GM12874 (cell line): ENCODE measurements around the gene CACTIN.
A peak's percentile ranks its signal among the peaks of the same experiment; 100 is the strongest.

Experiments used
- TF ChIP-seq, protein P1 (sequence below): IDR thresholded peaks from 2 replicates; pipeline ENCODE4 v1.5.1; 2011; ENCODE audit warnings: low read depth, mild to moderate bottlenecking, control low read depth, low read length, moderate library complexity; ENCODE audit not compliant: insufficient read depth

The CACTIN gene

DNA sequence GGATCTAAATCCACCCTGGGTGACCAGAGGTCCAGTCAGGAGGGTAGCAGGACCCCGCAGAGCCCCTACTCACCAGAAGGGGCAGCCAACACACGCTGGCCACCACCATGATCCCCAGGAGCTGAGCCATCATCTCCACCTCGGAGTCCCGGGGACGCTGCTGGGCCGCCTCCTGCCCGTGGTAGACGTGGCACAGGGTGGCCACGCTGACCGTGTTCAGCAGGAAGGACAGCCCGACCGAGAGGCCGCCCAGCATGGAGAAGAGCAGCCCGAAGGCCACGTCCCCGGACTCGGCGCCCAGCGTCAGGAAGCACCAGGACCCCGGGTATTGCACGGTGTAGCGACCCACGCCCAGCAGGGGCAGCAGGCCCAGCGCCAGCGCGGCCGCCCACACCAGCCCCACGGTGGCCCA lies 26.8 kb downstream of the CACTIN start:
- TF ChIP-seq, protein P1, sequence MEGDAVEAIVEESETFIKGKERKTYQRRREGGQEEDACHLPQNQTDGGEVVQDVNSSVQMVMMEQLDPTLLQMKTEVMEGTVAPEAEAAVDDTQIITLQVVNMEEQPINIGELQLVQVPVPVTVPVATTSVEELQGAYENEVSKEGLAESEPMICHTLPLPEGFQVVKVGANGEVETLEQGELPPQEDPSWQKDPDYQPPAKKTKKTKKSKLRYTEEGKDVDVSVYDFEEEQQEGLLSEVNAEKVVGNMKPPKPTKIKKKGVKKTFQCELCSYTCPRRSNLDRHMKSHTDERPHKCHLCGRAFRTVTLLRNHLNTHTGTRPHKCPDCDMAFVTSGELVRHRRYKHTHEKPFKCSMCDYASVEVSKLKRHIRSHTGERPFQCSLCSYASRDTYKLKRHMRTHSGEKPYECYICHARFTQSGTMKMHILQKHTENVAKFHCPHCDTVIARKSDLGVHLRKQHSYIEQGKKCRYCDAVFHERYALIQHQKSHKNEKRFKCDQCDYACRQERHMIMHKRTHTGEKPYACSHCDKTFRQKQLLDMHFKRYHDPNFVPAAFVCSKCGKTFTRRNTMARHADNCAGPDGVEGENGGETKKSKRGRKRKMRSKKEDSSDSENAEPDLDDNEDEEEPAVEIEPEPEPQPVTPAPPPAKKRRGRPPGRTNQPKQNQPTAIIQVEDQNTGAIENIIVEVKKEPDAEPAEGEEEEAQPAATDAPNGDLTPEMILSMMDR = 0 out of 2 replicates have a peak, but pooled peaks have one; percentile 2

DNA sequence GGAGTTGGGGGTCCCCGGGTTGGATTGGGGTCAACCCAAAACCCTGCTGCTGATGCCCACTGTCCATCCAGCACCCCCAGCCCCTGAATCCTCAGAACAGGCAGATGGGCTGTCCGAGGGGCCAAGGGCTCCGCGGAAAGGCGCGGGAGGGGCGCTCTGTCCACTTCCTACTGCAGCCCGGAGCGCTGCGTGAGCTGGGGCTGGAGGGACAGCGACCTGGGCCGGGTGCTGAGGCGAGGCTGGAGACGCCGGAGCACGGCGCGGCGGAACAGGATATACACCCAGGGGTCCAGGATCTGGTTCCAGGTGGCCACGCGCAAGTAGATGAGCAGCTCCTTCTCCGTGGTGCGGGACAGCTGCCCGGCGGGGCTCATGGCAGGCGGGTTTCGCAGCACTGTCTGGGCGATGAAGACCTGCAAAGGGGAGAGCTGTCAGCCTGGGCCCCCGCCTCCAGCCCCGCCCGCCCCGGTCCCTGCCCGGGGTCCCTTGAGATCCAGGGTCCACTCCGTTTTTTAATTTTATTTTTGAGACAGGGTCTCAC lies 31.0 kb downstream of the CACTIN start:
- TF ChIP-seq, protein P1 = no peak

DNA sequence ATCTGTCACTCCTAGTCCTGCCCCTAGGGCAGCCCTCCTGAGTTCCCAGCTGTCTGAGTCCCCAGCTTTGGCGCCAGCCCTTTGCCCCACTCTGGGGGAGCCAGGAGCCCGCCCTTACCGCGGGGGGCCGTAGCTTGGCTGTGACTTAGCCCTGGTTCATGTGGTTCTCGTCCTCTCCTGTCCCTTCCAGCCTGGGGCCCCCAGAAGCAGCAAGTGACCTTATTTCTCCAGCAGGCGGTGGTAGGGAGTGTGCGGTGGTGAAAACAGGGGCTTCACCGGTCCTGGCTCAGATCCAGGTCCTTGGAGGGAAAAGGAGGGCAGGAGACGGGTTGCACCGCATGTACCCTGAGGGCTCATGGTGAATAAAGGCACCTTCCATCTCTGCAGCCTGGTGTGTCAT lies 33.4 kb downstream of the CACTIN start:
- TF ChIP-seq, protein P1 = no peak

DNA sequence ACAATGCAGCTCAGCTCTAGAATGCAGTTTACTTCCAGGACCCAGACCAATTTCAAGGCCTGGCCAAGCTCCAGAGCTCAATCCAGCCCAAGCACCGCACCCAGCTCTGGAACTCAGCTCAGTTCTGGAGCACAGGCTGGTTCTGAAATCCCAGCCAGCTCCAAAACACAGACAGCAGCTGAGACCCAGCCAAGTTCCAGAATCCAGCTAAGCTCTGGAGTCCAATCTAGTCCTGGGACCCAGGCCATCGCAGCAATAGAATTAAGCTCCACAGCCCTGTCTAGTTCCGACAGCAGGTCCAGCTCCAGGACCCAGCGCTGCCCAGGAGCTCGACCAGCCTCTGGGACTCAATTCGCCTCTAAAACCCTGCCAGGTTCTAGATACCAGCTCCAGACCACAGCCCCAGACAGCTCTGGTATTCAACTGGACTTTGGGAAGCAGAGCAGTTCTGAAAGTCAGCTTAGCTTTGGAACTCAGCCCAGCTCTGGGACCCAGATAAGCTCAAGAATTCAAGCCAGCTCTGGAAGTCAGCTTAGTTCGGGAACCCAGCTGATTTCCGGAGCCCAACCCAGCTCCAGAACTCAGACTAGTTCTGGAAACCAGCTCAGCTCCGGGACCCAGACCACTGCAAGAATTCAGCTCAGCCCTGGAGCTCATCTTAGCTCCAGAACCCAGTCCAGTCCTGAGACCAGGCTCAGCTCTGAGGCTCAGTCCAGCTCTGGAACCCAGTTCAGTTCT lies 34.5 kb downstream of the CACTIN start:
- TF ChIP-seq, protein P1 = no peak

DNA sequence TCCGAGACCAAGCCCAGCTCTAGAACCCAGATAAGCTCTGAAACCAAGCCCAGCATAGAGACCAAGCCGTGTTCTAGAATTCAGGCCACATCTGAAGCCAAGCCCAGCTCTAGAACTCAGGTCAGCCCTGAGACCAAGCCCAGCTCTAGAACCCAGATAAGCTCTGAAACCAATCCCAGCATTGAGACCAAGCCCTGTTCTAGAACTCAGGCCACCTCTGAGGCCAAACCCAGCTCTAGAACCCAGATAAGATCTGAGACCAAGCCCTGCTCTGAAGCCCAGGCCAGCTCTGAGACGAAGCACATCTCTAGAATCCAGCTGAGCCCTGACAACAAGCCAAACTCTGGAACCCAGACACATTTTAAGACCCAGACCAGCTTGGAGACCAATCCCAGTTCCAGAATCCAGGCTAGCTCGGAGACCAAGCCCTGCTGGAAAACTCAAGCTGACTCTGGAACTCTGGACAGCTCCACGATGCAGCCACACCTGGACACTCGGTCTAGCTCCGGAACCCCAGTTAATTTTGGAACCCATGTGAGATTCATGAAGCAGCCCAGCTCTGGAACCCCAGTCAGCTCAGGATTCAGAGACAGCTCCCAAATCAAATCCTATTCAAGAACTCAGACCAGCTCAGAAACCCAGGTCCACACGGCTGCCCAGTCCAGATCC lies 35.5 kb downstream of the CACTIN start:
- TF ChIP-seq, protein P1 = no peak

DNA sequence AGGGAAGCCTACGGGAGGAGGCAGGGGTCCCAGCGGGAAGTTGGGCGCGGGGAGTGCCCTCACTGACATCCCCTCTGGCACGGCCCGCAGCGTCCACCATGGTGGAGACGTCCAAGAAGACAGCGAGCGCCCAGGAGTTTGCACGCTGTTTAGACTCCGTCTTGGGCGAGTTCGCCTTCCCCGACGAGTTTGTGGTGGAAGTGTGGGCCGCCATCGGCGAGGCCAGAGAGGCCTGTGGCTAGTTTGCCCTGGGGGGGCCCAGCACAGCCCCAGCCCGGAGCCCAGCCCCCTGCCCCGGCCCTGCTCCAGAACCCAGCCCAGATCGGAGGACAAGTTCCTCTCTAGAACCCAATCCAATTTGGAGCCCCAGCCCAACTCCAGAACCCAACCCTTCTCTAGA lies 36.6 kb downstream of the CACTIN start:
- TF ChIP-seq, protein P1 = no peak

DNA sequence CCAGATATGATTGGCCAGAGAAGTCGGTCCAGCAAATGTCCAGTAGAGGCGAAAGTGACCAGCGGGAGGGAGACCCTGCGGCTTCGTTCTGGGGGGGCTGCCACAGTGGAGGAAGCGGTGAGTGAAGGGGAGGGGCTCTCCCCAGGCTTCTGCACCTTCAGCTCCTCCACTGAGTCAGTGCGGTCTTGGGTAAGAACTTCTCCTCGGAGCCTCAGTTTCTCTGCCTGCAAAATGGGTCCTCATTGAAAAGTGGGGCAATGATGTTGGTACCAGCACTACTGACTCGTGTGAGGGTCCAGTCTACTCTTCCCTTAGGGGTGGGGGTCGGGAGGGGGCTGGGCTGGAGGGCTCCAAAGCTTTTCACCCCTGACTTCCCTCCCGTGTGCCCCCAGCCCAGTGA lies 37.2 kb downstream of the CACTIN start:
- TF ChIP-seq, protein P1 = no peak
